ENCODE data around the gene AAMP. TPM values are rescaled to one million over a fixed set of nuclear protein-coding genes. Genes with fewer than 3 reads are reported as not detected.
"Not testable (repeated sequence)": the region's sequence is repeated elsewhere in the genome, so short reads cannot be mapped to it uniquely, and the experiment has no call there.

The AAMP gene
- total and polyA plus RNA-seq, 4 donors, result 63.6 to 116 (median 74.6) TPM

- not testable (repeated sequence) for H3K27me3 ChIP-seq (ENCODE audit: control insufficient read depth in 4 of 4, insufficient read depth in 4 of 4, low read length in 3 of 4); DNase-seq (ENCODE audit: low spot score); H3K4me3 ChIP-seq (ENCODE audit: low read depth in 1 of 3, low read length in 3 of 3); H3K9ac ChIP-seq (ENCODE audit: low read depth in 1 of 2, low read length in 2 of 2); H3K9me3 ChIP-seq (ENCODE audit: control insufficient read depth in 4 of 4, low read length in 3 of 4)
- peaks cover 2 to 32% (median 28%) of the 10 kb centered on the region in 4 donors for H3K4me1 ChIP-seq (ENCODE audit: control insufficient read depth in 4 of 4, insufficient read depth in 4 of 4, low read length in 3 of 4)
- 85% methylated on average over 8 of the region's 8 CpGs for WGBS
- peaks cover 9 to 47% (median 40%) of the 10 kb centered on the region in 4 donors for H3K36me3 ChIP-seq (ENCODE audit: control insufficient read depth in 4 of 4, insufficient read depth in 3 of 4, low read depth in 1 of 4, low read length in 3 of 4)
- H3K27ac ChIP-seq (ENCODE audit: low read depth in 1 of 2, low read length in 2 of 2), result peak overlapping the region in 1 of 2 donors; percentile 37
These were observed 3.4 kb upstream of the AAMP start for GRCh38 chr2:218273214-218273907.

DNA sequence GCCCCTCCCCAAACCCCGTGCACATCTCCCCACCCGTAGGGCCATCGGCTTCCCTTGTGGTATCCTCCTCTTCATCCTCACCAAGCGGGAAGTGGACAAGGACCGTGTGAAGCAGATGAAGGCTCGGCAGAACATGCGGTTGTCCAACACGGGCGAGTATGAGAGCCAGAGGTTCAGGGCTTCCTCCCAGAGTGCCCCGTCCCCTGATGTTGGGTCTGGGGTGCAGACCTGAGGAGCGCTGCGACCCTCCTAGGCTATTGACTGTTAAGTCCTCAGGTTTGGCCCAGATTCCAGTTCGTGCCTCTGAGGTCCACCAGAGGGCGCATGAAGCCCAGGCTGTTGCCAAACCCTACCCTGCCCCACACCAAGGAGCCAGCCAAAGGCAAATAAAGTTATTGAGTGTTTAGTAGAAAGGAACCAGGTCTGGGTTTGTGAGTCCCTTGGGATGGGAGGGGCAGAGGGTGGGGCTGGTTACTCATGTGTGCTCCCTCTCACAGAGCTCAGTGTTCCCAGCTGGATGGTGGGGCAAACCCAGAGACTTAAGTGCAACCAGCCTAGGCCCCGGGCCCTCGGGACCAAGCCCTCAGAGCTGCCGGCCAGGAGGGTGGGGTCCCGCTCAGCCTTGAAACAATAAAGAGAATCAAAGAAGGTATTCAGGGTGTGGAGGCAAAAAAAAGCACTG lies 2.7 kb upstream of the AAMP start:
- H3K4me1 ChIP-seq (ENCODE audit: control insufficient read depth in 4 of 4, insufficient read depth in 4 of 4, low read length in 3 of 4), result peaks cover 2 to 32% (median 28%) of the 10 kb centered on the region in 4 donors
- WGBS, result 24% methylated on average over 18 of the region's 18 CpGs
- DNase-seq (ENCODE audit: low spot score), result peak; percentile 86
- TF ChIP-seq GABPA (IDR thresholded peaks at IDR 0.05 in 1 of 2, conservative IDR thresholded peaks at IDR 0.05 in 1 of 2) (no peak), YY1 (IDR thresholded peaks at IDR 0.05) (peak; percentile 42), FOXA2 (IDR thresholded peaks at IDR 0.05) (peak; percentile 67), NR2F2 (IDR thresholded peaks at IDR 0.05) (peak; percentile 25), JUND (IDR thresholded peaks at IDR 0.05) (peak; percentile 22 to 41), HNF4A (conservative IDR thresholded peaks at IDR 0.05) (peak; percentile 46 to 60), REST (IDR thresholded peaks at IDR 0.05) (no peak), RAD21 (IDR thresholded peaks at IDR 0.05) (peak; percentile 97), RXRA (IDR thresholded peaks at IDR 0.05) (peak; percentile 46 to 55), SP1 (IDR thresholded peaks at IDR 0.05) (peak; percentile 42), TAF1 (conservative IDR thresholded peaks at IDR 0.05) (no peak), FOXA1 (IDR thresholded peaks at IDR 0.05) (no peak), ATF3 (IDR thresholded peaks at IDR 0.05) (peak; percentile 41), EGR1 (IDR thresholded peaks at IDR 0.05; ENCODE audit: low read depth in 2 of 2) (no peak), HNF4G (IDR thresholded peaks at IDR 0.05) (peak; percentile 10)
- TF ChIP-seq, protein P1, sequence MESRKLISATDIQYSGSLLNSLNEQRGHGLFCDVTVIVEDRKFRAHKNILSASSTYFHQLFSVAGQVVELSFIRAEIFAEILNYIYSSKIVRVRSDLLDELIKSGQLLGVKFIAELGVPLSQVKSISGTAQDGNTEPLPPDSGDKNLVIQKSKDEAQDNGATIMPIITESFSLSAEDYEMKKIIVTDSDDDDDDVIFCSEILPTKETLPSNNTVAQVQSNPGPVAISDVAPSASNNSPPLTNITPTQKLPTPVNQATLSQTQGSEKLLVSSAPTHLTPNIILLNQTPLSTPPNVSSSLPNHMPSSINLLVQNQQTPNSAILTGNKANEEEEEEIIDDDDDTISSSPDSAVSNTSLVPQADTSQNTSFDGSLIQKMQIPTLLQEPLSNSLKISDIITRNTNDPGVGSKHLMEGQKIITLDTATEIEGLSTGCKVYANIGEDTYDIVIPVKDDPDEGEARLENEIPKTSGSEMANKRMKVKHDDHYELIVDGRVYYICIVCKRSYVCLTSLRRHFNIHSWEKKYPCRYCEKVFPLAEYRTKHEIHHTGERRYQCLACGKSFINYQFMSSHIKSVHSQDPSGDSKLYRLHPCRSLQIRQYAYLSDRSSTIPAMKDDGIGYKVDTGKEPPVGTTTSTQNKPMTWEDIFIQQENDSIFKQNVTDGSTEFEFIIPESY (IDR thresholded peaks at IDR 0.05), result no peak
- TF ChIP-seq, protein P2, sequence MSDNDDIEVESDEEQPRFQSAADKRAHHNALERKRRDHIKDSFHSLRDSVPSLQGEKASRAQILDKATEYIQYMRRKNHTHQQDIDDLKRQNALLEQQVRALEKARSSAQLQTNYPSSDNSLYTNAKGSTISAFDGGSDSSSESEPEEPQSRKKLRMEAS (IDR thresholded peaks at IDR 0.05), result no peak
- TF ChIP-seq, protein P3, sequence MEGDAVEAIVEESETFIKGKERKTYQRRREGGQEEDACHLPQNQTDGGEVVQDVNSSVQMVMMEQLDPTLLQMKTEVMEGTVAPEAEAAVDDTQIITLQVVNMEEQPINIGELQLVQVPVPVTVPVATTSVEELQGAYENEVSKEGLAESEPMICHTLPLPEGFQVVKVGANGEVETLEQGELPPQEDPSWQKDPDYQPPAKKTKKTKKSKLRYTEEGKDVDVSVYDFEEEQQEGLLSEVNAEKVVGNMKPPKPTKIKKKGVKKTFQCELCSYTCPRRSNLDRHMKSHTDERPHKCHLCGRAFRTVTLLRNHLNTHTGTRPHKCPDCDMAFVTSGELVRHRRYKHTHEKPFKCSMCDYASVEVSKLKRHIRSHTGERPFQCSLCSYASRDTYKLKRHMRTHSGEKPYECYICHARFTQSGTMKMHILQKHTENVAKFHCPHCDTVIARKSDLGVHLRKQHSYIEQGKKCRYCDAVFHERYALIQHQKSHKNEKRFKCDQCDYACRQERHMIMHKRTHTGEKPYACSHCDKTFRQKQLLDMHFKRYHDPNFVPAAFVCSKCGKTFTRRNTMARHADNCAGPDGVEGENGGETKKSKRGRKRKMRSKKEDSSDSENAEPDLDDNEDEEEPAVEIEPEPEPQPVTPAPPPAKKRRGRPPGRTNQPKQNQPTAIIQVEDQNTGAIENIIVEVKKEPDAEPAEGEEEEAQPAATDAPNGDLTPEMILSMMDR (IDR thresholded peaks at IDR 0.05; ENCODE audit: low read depth, low read length, missing input control), result peak; percentile 93
- H3K4me3 ChIP-seq (ENCODE audit: low read depth in 1 of 3, low read length in 3 of 3), result no peak overlapping the region
- no peaks in the 10 kb centered on the region for H3K9me3 ChIP-seq (ENCODE audit: control insufficient read depth in 4 of 4, low read length in 3 of 4)
- peaks cover 8 to 40% (median 36%) of the 10 kb centered on the region in 4 donors for H3K36me3 ChIP-seq (ENCODE audit: control insufficient read depth in 4 of 4, insufficient read depth in 3 of 4, low read depth in 1 of 4, low read length in 3 of 4)
- H3K27ac ChIP-seq (ENCODE audit: low read depth in 1 of 2, low read length in 2 of 2), result peak overlapping the region; percentile 35 to 49
- H3K9ac ChIP-seq (ENCODE audit: low read depth in 1 of 2, low read length in 2 of 2), result no peak overlapping the region
- no peaks in the 10 kb centered on the region for H3K27me3 ChIP-seq (ENCODE audit: control insufficient read depth in 4 of 4, insufficient read depth in 4 of 4, low read length in 3 of 4)
